ENCODE data around the gene RNPEPL1.

Gene RNPEPL1

GRCh38 chr2:240577281-240578109, 9.2 kb downstream of the RNPEPL1 start:
- DNase-seq = no peak

GRCh38 chr2:240578110-240578450, 9.8 kb downstream of the RNPEPL1 start:
- no peak for ATAC-seq
- no peak for DNase-seq

More at GRCh38 chr2:240577281-240578109, 9.2 kb downstream of the RNPEPL1 start:
- no peak for ATAC-seq

GRCh38 chr2:240578488-240578887, 10.2 kb downstream of the RNPEPL1 start:
- ATAC-seq (no peak), DNase-seq (no peak)

- DNase-seq (no peak), ATAC-seq (no peak)
Measured at GRCh38 chr2:240579071-240579762, 10.9 kb downstream of the RNPEPL1 start.

- ATAC-seq (peak; percentile 48), DNase-seq (peak; percentile 69)
Measured at GRCh38 chr2:240579771-240580614, 11.7 kb downstream of the RNPEPL1 start.

- ATAC-seq = no peak
- no peak for DNase-seq
Measured at GRCh38 chr2:240581811-240582210, 13.5 kb downstream of the RNPEPL1 start.

GRCh38 chr2:240582781-240583180, 14.5 kb downstream of the RNPEPL1 start:
- ATAC-seq = no peak

GRCh38 chr2:240583774-240584173, 15.5 kb downstream of the RNPEPL1 start:
- DNase-seq (no peak), ATAC-seq (no peak)

More at GRCh38 chr2:240582781-240583180, 14.5 kb downstream of the RNPEPL1 start:
- DNase-seq = no peak

GRCh38 chr2:240584486-240585031, 16.3 kb downstream of the RNPEPL1 start:
- no peak for ATAC-seq
- no peak for DNase-seq

GRCh38 chr2:240585101-240585500, 16.8 kb downstream of the RNPEPL1 start:
- no peak for ATAC-seq

GRCh38 chr2:240585681-240586197, 17.5 kb downstream of the RNPEPL1 start:
- ATAC-seq = no peak
- DNase-seq = no peak

More at GRCh38 chr2:240585101-240585500, 16.8 kb downstream of the RNPEPL1 start:
- no peak for DNase-seq

- DNase-seq = peak; percentile 98
- peak; percentile 89 for ATAC-seq
Measured at GRCh38 chr2:240586198-240586918, 18.1 kb downstream of the RNPEPL1 start, which contains the start of gene CAPN10. Gene CAPN10 (plus strand): TSS chr2:240586734. CDS start chr2:240586912, 178 bp downstream.

- ATAC-seq (peak; percentile 26), DNase-seq (peak; percentile 59)
Measured at GRCh38 chr2:240586919-240587800, 18.9 kb downstream of the RNPEPL1 start.

GRCh38 chr2:240588006-240588655, 19.8 kb downstream of the RNPEPL1 start:
- DNase-seq (no peak), ATAC-seq (no peak)

- ATAC-seq (no peak), DNase-seq (no peak)
Measured at GRCh38 chr2:240588669-240589068, 20.4 kb downstream of the RNPEPL1 start.

GRCh38 chr2:240589375-240589774, 21.1 kb downstream of the RNPEPL1 start:
- ATAC-seq (no peak), DNase-seq (no peak)

GRCh38 chr2:240589850-240590525, 21.7 kb downstream of the RNPEPL1 start:
- no peak for ATAC-seq
- DNase-seq = no peak

- no peak for DNase-seq
- no peak for ATAC-seq
Measured at GRCh38 chr2:240590681-240591111, 22.4 kb downstream of the RNPEPL1 start.

- ATAC-seq (no peak), DNase-seq (no peak)
Measured at GRCh38 chr2:240591226-240591625, 22.9 kb downstream of the RNPEPL1 start.

All from stimulated activated naive CD8-positive, alpha-beta T cell treated with anti-CD3 and anti-CD28 coated beads, Interleukin-15, Interleukin-2, amounts not matched to agents 100 U/mL and 50 U/mL, for 24 hours (primary cell).